IPS-15b (cell line): ENCODE results near the gene MAGI1.
"Not testable (repeated sequence)": the region's sequence is repeated elsewhere in the genome, so short reads cannot be mapped to it uniquely, and the experiment has no call there.

Experiments used
- H3K27me3 ChIP-seq: one replicate; pipeline ENCODE4 v1.6.1; 2013; ENCODE audit warnings: low read length; ENCODE audit not compliant: control insufficient read depth, insufficient read depth
- H3K36me3 ChIP-seq: one replicate; pipeline ENCODE4 v1.6.1; 2013; ENCODE audit warnings: low read length; ENCODE audit not compliant: control insufficient read depth, insufficient read depth
- H3K4me1 ChIP-seq: one replicate; pipeline ENCODE4 v1.6.1; 2013; ENCODE audit warnings: mild to moderate bottlenecking, low read length; ENCODE audit not compliant: control insufficient read depth, insufficient read depth
- H3K4me3 ChIP-seq: one replicate; pipeline ENCODE4 v1.5.1; 2013; ENCODE audit warnings: low read depth, low read length
- H3K9ac ChIP-seq: one replicate; pipeline ENCODE4 v1.6.1; 2013; ENCODE audit warnings: low read depth, mild to moderate bottlenecking, low read length
- H3K9me3 ChIP-seq: one replicate; pipeline ENCODE4 v1.6.1; 2013; ENCODE audit warnings: mild to moderate bottlenecking, low read length; ENCODE audit not compliant: control insufficient read depth, insufficient read depth

The MAGI1 gene

DNA sequence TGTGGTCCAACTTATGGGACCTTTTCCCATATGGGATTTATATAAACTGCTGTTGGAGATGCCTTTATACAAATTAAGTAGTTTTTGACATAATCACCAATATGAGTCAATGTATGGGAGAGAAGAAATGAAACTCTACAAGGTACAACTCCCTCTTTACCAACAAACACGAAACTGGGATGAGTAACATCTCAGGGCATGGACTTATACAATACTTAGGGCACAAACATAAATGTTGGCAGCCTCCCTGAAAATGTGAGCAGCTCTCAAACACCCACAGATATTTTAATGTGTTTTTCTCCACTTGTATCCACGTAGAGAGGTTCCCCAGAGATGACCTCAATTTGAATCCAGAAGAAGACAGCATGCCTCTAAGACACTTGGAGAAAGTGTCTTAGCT is 161.6 kb downstream of the MAGI1 start:
- Histone ChIP-seq H3K9ac (no peak overlapping the region), H3K4me1 (peaks cover 11% of the 10 kb centered on the region), H3K27me3 (no peaks in the 10 kb centered on the region), H3K4me3 (no peak overlapping the region), H3K36me3 (no peaks in the 10 kb centered on the region), H3K9me3 (no peaks in the 10 kb centered on the region)

DNA sequence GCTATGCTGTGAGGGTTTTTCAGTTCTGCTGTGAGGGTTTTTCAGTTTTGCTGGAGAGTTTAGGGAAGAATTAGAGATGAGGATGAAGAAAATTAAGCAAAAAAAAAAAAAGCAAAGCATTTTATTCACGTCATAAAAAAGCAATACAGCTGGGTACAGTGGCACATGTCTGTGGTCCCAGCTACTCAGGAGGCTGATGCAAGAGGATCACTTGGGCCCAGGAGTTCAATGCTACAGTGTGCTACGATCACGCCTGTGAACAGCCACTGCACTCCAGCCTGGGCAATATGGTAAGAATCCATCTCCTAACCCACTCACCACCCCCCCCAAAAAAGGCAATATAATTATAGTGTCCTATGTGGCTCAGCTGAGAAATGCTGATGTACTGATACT is 162.7 kb downstream of the MAGI1 start:
- Histone ChIP-seq H3K36me3 (no peaks in the 10 kb centered on the region), H3K4me3 (no peak overlapping the region), H3K9ac (no peak overlapping the region), H3K27me3 (no peaks in the 10 kb centered on the region), H3K4me1 (peaks cover 11% of the 10 kb centered on the region), H3K9me3 (no peaks in the 10 kb centered on the region)

DNA sequence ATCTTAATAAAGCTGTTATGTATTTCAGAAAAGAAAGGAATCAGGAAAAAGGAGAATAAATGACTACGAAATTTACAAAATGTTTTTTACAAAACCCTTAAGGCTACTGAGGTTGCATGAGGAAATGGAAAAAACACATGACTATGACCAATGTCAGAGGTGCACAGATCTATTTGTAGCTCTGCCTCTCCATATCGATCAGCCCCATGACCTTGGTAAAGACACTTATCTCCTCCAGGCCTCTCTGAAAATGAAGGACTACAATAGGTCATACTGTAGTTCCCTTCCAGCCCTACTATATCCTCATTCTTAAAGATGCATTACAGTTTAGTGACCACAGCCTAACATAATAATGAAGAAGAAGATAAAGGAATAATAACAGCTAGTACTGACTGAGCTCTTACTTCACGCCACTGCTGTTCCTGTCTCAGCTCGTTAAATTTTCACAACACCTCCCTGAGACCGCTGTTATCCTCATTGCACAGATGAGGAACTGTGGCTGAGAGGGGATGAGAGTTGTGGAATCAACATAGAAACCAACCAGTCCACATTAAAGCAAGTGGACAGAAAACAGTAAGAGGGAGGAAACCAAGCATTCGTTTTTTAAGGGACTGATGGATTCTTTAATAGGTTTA is 163.2 kb downstream of the MAGI1 start:
- Histone ChIP-seq H3K9ac (no peak overlapping the region), H3K36me3 (no peaks in the 10 kb centered on the region), H3K4me3 (no peak overlapping the region), H3K27me3 (no peaks in the 10 kb centered on the region), H3K4me1 (peaks cover 11% of the 10 kb centered on the region), H3K9me3 (no peaks in the 10 kb centered on the region)

DNA sequence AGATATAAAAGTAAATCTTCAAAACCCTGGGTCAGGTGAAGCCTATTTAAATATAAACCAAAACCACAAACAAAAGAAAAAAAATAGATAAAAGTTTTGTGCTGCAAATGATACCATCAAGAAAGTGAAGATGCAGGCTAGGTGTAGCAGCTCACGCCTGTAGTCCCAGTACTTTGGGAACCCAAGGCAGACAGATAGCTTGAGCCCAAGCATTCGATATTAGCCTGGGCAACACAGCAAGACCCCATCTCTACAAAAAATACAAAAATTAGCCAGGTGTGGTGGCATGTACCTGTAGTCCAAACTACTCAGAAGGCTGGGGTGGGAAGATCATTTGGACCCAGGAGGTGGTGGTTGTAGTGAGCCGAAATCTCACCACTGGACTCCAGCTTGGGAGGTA is 164.8 kb downstream of the MAGI1 start:
- Histone ChIP-seq H3K9me3 (no peaks in the 10 kb centered on the region), H3K36me3 (no peaks in the 10 kb centered on the region), H3K9ac (no peak overlapping the region), H3K27me3 (no peaks in the 10 kb centered on the region), H3K4me1 (peaks cover 4% of the 10 kb centered on the region), H3K4me3 (no peak overlapping the region)

DNA sequence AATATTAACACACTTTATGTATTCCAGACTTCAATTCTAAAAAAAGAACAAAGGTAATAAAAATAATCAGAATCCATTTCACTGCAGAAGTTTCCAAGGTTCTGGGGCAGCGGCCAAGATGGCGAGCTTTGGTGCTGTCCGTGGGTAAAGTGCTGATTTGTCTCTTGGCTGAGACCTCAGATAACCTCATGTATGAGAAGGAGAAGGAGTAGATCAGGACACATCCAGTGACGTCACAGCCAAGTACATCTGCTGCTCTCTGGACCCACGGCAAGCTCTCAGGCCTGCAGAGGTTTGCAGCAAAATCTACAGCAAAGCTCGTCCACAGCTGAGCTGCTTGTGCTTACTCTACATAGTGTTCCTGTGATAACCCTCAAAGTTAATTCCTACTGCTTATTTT is 165.7 kb downstream of the MAGI1 start:
- Histone ChIP-seq H3K4me3 (no peak overlapping the region), H3K4me1 (no peaks in the 10 kb centered on the region), H3K9me3 (no peaks in the 10 kb centered on the region), H3K9ac (no peak overlapping the region), H3K27me3 (no peaks in the 10 kb centered on the region), H3K36me3 (no peaks in the 10 kb centered on the region)

DNA sequence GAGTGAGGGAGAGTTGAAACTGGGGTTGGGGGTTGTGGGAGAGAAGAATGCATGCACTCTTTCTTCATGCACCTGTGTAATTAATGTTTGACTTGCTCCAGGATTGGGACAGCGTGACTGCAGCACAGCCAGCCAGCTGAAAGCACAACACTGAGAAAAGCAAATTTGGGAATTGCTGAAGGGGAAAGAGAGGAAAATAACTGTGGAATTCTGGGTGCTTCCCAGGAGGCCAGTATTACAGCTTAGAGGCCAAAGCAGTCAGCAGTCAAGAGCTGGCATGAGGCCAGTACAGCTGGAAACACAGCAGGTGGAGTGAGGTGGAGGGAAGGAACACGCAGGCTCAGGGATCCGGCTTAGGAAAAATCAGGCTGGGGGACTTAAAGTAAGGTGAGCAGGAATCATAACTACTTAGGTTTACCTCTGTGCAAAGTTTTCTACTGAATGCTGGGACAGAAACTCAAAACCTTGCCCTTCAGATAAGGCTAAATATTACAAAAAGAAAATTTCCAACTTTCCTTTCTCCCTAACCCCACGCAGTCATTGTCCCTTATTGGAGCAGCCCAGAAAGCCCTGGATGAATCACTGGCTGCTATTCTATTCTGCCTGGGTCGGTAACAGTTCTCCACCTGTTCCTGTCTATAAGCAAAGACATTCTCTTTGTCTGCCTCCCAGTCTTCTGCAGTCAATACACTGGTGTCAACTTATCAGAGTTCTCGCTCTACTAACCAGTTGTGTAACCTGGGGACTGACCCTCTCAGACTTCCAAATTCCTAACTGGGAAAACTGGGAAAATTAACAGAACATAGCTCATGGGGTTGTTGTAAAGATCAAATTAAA is 167.2 kb downstream of the MAGI1 start:
- H3K9me3 ChIP-seq, result no peaks in the 10 kb centered on the region

DNA sequence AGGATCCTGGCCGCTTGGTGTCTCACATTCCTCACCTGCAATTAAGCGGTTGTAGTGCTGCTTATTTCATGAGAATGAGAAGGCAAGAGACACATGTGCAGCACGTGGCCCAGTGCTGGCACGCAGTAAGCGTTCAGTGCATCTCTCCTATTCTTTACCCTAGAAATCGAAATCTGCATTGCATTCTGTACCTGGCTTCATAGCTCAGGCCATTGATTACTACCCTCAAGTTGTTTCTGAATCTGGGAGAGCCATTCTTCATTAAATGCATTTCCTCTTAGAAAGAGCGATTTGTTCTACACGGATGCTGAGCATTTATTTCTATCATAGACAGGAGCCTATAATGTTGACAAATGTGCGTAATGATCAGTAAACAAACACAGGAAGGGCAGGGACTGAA is 168.9 kb downstream of the MAGI1 start:
- no peak overlapping the region for H3K4me3 ChIP-seq
- H3K36me3 ChIP-seq, result no peaks in the 10 kb centered on the region

More for the DNA sequence above, 167.2 kb downstream of the MAGI1 start:
- Histone ChIP-seq H3K36me3 (no peaks in the 10 kb centered on the region), H3K4me3 (no peak overlapping the region), H3K4me1 (no peaks in the 10 kb centered on the region), H3K9ac (no peak overlapping the region), H3K27me3 (no peaks in the 10 kb centered on the region)

DNA sequence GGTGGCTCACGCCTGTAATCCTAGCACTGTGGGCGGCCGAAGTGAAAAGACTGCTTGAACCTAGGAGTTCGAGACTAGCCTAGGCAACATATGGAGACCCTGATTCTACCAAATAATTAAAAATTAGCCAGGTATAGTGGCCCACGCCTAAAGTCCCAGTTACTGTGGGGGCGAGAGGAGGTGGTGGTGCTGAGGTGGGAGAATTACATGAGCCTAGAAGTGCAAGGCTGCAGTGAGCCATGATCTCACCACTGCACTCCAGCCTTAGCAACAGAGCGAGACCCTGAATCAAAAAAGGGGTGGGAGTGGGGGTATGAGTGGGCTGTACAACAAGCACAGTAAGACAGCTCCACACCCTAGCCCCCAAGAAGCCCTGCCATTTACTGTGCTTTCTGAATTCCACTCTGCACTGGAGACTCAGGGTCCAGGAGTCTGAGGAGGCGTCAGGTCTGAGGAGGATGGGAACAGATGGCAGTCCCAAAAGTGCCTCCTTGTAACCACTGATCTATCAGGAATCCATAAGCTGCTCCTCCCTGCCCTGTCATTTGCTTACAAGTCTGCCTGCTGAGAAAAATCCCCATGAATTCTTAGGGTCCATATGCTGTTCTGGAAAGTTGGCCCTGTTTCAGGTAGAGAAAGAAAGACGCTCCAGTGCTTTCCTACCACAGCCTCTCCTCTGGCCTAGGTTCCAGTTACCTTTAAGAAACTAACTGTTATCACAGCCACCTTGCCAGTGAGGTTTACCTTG is 171.1 kb downstream of the MAGI1 start:
- Histone ChIP-seq H3K4me3 (no peak overlapping the region), H3K36me3 (no peaks in the 10 kb centered on the region), H3K9ac (no peak overlapping the region), H3K27me3 (no peaks in the 10 kb centered on the region), H3K9me3 (no peaks in the 10 kb centered on the region), H3K4me1 (no peaks in the 10 kb centered on the region)

More for the DNA sequence above, 168.9 kb downstream of the MAGI1 start:
- H3K9me3 ChIP-seq, result no peaks in the 10 kb centered on the region
- H3K9ac ChIP-seq, result no peak overlapping the region
- no peaks in the 10 kb centered on the region for H3K4me1 ChIP-seq
- H3K27me3 ChIP-seq, result no peaks in the 10 kb centered on the region

DNA sequence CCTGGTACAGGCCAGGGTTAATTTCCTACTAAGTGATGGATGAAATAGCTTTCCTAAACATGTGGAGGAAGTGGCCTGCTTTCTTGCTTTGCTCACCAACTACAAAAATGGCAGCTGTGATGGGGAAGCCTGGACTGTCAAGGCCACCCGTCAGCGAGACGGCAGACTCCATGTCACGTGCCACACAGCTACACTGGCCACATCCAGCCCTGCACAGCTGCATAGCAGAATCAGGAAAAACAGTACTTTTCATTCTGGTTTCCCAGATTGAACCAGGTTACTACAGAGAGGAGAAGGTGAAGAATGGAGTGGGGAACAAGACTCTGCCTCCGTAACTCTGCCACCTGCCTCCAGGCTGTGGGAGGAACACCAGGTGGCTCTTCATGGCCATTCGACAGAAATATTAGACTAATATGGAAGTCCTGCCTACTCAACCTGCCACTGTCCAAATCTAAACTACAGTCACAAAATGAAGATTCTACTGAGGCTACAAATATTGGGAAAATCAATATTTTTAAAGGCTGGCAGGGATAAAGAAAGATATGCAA is 174.3 kb downstream of the MAGI1 start:
- no peak overlapping the region for H3K9ac ChIP-seq
- H3K36me3 ChIP-seq, result no peaks in the 10 kb centered on the region
- no peaks in the 10 kb centered on the region for H3K27me3 ChIP-seq
- no peaks in the 10 kb centered on the region for H3K4me1 ChIP-seq
- H3K4me3 ChIP-seq, result no peak overlapping the region
- H3K9me3 ChIP-seq, result no peaks in the 10 kb centered on the region

DNA sequence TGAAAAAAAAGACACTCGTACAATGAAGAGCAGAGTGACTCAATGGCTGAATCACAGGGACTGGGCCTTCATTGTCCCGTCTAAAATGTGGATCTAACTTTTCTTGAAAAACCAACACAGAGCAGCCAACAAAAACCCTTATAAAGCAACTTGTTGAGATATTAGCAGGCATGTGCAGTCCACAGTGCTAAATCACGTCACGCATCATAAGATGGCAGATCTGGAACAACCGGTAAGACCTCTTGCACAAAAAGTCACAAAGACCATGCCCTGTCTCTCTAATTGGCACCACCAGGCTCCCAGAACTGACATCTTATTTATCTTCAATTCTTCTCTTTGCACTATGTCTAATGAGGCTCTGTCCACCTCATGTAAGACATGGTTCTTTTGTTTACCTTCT is 177.0 kb downstream of the MAGI1 start:
- no peaks in the 10 kb centered on the region for H3K4me1 ChIP-seq
- no peaks in the 10 kb centered on the region for H3K27me3 ChIP-seq
- no peak overlapping the region for H3K9ac ChIP-seq
- H3K36me3 ChIP-seq, result no peaks in the 10 kb centered on the region
- H3K9me3 ChIP-seq, result no peaks in the 10 kb centered on the region
- no peak overlapping the region for H3K4me3 ChIP-seq

DNA sequence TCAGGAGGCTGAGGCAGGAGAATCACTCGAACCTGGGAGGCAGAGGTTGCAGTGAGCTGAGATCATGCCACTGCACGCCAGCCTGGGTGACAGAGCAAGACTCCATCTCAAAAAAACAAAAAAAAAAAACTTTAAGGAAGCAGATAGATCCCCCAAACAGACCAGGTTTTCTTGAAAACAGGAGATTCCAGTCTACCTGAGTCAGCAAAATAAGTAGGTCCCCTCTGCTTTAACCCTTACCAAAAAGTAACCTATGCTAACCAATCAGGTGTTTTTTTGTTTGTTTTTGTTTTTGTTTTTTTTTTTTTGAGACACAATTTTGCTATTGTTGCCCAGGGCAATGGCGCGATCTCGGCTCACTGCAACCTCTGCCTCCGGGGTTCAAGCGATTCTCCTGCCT is 179.1 kb downstream of the MAGI1 start:
- not testable (repeated sequence) for H3K9me3 ChIP-seq, H3K4me3 ChIP-seq, H3K9ac ChIP-seq, H3K36me3 ChIP-seq, H3K27me3 ChIP-seq, H3K4me1 ChIP-seq
